ENCODE measurements around the gene POLA2.
"Not testable (repeated sequence)": the region's sequence is repeated elsewhere in the genome, so short reads cannot be mapped to it uniquely, and the experiment has no call there.

Gene POLA2

DNA sequence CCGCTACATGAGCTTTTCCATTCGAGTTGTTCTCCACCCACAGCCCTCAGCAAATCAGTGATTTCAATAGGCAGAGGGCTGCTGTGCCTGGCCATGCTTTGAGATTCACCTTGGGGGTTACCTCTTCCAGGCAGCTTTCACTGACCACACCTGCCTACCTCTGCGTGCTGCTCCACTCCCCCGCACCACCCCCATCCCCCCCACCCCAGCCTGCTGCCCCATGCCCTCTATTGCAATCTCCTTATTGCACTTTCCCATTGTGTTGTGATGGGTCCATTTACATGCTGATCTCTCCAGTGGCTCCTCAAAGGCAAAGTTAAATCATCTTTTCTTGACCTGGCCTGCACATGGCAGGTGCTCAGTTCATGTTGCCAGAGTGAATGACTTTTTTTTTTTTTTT lies 18.0 kb upstream of the POLA2 start:
- DNase-seq, result no peak

DNA sequence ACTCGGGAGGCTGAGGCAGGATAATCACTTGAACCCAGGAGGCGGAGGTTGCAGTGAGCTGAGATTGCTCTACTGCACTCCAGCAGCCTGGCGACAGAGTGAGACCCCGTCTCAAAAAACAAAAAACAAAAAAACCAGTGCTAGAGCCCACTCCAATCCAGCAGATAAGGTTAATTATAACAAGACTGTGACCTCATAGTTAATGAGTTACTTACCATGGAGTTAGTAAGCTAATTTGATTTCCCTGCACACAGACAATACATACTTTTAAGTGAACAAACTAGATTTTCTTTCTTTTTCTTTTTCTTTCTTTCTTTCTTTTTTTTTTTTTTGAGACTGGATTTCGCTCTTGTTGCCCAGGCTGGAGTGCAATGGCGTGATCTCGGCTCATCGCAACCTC lies 16.7 kb upstream of the POLA2 start:
- not testable (repeated sequence) for DNase-seq

DNA sequence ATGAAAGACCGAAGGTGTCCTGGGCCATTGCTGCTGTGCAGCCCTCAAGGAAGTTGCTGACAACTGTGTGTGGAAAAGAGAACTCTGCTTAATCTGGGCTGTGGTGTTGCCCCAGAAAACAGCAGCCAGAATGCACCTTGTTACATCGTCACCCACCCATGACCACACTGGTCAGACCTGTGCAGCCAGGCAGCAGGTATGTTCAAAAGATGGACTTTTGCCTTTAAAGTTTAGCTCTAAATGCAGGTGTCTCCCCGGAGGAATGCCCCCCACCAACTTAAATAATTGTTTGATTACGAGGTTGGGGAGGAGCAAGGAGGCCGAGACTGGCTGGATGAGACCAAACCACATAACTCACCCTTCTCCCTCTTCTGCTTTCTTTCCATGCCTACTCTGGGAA lies 15.3 kb upstream of the POLA2 start:
- DNase-seq, result no peak

DNA sequence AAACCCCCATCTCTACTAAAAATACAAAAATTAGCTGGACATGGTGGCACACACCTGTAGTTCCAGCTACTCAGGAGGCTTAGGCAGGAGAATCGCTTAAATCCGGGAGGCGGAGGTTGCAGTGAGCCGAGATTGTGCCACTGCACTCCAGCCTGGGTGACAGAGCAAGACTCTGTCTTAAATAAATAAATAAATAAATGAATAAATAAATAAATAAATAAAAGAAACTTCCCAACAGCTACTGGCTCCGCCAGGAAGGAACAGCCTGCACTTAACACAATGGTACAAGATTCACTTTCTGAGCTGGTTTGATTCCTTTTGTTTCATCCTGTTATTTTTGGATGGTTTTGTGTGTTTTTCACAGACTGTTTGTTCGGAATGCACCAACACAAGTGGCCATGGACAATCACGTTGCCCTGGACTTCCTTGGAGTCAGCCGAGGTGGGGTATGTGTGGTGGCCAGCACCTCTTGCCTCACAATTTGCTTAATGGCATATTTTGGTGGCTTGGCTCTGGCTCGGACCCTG lies 13.5 kb upstream of the POLA2 start:
- DNase-seq, result not testable (repeated sequence)

DNA sequence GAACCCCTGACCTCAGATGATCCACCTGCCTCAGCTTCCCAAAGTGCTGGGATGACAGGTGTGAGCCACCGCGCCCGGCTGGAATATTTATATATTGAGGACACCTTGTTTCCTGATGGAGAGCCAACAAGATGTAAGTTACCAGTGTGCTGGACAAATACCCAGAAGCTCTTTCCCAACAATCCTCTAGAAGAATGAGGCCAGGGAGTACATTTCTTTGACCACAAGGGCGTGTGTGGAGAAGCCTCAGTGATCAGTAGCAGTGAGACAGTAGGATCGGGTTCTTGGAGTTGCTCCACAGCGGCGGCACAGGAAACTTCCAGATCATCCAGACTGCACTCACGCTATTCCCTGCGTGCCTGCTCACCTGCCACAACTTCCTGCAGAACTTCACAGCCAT lies 10.3 kb upstream of the POLA2 start:
- no peak for DNase-seq

DNA sequence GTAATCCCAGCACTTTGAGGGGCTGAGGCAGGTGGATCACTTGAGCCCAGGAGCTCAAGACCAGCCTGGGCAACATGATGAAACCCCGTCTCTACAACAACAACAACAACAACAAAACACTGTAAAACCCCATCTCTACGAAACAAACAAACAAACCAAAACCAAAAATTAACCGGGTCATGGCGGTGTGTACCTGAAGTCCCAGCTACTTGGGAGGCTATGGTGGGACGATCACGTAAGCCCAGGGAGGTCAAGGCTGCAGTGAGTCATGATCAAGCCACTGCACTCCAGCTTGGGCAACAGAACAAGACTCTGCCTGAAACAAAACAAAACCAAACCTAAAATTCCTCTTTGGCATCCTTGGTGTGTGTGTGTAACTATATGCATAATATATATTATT lies 7.0 kb upstream of the POLA2 start:
- DNase-seq, result no peak

DNA sequence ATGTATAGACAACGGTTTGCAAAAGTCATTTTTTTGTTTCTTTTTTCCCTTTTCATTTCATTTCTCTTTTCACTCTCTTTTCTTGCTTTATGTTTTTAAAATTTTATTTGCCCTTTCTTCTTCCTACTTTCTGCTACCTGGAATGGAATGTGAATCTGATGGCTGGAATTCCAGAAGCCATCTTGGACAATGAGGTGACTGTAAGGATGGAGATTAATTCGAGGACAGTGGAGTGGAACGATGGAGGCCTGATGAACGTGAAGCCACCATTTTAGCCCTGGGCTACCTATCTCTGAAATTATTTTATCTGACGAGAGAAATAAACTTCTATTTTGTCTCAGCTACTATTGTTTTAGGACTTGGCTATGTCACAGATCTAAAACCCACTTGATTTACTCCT lies 2.8 kb upstream of the POLA2 start:
- no peak for DNase-seq

DNA sequence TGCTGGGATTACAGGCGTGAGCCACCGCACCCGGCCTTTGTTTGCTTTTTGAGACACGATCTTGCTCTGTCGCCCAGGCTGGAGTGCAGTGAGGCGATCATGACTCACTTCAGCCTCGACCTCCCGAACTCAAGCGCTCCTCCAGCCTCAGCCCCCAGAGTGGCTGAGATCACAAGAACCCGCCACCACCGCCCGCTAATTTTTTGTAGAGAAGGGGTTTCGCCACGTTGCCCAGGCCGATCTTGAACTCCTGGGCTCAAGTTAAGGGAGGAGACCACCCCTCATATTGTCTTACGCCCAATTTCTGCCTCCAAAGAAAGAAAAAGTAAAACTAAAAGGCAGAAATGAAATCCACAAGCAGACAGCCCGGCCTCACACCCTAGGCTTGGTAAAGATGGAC lies 1.5 kb upstream of the POLA2 start:
- no peak for DNase-seq

DNA sequence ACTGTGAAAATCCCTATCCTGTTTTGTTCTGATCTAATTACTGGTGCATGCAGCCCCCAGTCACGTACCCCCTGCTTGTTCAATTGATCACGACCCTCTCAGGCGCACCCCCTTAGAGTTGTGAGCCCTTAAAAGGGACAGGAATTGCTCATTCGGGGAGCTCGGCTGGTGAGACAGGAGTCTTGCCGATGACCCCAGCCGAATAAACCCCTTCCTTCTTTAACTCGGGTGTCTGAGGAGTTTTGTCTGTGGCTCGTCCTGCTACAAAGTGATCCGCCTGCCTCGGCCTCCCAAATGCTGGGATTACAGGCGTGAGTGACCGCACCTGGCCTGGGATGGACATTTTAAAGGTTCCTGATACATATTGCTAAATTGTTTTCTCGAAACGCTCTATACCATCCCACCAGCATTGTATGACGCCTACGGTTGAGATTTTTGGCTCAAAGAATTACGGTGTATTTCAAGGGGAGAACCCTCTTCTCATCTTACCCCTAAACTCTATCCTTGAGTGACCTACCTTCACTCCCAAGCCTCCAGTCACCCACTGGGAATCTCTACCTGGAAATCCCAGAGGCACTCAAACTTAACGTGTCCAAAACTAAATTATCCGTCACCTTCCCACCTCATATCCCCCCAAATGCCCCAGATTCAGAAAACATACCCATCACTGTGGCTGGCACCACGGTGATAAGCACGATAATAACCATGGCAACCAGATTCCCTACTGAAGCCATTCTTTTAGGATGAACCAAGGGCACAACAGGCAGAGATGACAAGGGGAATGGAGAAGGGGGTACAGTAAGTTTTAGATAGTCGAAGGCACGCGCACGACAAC lies 789 bp upstream of the POLA2 start:
- no peak for DNase-seq

DNA sequence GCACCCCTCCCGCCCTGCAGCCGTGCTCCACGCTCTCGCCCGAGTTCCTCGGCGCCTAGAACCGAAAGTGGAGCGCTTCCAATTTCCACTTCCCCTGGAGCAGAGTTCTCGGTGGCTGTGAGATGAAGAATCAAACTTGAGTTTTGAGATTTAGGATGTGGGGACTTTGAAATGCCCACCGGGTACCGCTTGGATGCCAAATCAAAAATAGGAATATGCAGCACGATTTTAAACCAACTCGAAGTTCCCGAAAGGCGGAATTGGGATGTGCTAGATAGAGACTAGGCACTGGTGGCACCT lies 569 bp downstream of the POLA2 start:
- DNase-seq, result peak; percentile 42

DNA sequence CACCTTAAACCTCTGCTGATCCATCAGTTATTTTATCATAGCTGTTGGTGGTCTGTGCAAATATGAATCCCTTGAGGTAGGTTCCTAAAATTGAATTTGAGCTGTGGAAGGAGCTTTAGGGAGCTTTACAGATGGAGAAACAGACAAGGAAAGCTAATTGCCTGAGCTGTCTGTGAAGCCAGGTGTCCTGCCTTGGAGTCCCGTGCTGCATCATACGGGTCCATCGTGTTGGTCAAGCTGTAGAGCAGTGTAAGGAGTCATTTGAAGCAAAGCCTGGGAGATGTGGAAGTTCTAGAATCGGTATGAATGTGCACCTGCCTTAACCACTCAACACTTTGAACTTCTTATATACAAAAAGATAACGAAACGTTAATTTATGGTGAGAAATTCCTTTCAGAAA lies 1.0 kb downstream of the POLA2 start:
- no peak for DNase-seq

DNA sequence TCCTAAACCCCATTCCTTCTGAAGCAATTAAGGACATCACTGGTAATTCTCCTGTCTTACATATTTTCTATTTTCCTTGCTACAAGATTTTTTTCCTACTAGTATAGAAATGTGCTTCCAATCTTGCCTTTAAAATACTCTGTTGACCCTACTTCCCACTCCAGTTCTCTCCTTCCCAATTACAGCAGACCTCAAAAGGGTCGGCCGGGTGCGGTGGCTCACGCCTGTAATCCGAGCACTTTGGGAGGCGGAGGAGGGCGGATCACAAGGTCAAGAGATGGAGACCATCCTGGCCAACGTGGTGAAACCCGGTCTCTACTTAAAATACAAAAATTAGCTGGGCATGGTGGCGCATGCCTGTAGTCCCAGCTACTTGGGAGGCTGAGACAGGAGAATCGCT lies 3.0 kb downstream of the POLA2 start:
- DNase-seq, result not testable (repeated sequence)

DNA sequence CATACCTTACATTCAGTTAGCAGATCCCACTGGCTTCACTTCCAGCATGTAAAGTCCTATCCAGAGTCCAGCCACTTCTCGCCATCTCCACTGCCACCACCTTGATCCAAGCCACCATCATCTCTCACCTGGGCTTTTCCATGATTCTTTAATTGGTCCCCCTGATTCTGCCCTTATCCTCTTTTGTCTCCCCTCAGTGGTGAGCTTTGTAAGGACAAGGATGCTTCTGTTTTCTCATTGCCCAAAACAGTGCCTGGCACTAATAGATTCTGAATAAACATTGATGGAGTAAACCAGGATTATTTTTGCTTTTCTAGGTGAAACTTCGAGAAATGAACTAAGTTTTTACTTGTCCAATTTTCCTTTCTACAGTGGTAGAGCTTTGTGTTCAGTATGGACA lies 4.4 kb downstream of the POLA2 start:
- no peak for DNase-seq

DNA sequence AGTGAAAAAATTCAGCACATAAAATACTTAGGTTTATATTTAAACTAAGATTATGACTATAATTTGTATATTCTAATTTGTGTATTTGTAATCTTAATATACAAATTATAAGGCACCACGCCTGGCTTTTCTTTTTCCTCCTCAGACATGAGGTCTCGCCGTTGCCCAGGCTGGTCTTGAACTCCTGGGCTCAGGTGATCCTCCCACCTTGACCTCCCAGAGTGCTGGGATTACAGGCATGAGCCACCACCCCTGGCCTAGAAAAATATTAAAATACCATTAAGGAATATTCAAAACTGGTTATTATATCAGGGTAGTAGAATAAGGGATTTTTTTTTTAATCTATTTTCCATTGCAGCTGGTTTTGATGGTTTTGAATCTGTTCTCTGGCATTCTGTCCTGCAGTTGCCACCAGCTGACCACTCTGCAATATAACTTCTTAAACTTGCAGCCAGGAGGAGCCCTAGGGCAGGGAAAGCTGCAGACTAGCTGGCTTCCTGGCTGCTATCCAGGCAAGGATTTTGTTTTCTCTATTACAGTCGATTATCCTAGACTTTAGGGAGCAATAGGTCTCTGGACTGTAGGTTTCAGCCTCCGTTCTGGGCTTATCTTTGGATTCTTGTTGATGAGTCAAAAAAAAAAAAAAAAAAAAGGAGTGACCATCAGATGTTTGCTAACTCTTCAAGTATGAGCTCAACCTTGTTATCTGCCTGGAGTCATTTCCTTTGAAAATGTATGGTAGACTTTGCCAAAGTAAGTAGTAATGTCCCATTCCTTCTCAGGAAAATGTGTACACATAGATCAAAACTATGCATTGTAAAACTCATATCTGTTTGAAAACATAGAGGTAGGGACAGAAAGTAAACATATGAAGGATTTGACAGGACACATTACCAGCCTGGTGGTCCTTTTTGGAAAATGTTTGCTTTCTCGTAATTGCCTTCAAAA lies 13.2 kb downstream of the POLA2 start:
- peak; percentile 54 for DNase-seq

DNA sequence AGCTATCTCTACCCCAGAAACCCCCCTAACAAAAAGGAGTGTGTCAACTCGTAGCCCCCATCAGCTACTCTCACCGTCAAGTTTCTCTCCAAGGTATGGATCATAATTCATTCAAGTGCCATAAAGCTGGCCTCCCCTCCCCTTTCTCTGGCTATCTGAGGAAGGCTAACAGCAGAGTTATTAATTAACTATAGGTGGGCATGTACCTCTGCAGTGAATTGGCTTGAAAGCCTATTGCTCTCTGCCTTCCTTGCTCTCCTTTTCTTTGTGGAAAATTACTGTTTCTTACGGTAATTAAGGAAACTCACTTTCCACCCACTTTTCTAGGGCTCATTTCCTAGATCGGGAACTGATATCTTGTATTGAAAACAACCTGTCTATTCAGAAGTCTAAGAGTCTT lies 14.1 kb downstream of the POLA2 start:
- no peak for DNase-seq

DNA sequence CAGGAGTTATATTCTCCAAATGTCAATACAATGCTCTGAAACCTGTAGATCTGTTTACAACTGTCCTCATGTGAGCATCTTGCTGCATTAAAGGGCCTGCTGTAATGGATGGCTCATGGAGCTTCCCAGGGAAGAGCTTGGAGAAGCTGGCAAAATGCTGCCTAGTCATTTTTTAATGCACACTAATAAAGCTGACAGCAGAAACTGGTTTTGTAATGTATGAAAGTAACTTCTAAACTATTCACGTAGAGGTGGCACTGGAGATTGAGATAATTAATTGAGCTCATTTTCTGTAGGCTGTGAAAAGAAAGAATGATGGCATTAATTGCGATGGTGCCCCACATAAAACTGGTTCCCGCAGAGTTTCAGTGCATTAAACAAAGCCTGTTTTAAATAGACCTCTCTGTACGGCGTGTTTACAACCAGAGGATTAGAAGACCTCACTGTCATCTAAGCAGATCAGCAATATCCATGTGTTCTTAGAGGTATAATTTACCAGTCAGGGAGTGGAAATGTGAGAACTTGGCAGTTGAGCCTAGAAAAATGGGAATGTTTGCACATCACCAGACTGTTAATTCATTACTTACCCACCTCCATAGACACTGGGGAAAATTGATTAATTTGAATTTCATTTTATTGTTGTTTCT lies 16.0 kb downstream of the POLA2 start:
- DNase-seq, result no peak

DNA sequence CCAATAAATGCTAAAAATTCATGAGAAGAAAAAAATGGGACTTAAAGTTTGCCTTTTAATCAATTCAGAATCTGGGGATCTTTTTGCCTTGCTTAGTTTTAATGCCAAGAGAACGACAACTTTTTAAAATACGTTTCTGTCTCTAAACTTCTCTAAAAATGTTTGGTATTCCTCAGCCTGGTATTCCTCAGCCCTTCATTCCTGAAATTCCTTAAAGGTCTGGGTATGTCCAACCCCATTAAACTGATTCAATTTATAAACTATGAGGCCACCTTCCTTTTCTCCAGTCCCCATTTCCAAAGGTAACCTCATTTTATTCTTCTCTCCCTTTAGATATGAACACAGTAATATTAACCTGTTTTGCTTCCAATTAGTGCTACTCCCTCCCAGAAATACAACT lies 16.6 kb downstream of the POLA2 start:
- DNase-seq, result no peak

DNA sequence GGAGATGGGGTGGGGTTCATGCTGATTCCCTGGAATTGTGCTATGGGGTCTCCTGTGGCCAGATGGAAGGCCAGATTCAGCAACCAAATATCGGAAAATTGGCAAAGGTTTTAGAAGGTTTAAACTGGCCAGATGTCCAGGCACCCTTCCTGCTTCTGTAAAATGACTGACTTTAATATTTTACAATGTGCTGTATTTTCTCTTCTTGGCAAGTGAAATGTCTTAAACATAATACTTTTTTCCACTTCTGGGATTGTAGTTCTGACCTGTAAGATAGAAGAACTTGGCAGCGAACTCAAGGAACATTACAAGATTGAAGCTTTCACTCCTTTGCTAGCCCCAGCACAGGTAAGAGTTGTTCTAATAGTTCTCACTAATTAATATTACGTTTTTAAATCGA lies 17.5 kb downstream of the POLA2 start:
- no peak for DNase-seq

DNA sequence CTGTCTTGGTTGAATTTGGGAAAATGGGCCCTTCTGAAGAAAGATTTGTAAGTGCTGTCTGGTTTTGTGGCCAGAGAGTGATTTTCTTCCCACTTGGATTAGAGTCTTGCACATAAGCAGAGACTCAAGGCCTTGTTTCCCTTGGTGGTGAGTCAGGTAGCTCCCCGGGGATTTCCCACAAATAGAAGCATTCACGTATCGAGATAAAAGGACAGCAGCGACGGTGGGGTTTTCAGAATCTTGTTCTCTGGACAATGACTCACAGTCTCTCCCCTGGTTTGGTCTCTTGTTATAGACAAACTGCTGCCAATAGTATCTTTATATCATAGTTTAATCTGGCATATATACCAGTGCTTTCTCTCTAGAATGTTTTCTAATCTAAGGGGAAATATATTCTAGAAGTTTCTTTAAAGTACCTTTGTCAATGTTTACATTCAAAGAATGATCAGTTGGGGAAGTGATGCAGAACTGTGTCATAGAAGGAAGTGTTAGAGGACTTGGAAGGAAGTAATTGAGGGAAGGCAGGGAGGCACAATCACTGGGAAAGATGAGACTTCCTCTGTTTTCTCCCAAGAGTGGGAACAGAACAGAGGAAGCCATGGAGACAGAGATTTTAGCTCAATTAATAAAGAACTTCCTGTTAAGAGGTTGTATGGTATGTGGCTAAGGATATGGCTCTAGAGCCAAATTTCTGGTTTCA lies 18.1 kb downstream of the POLA2 start:
- DNase-seq, result peak; percentile 46

DNA sequence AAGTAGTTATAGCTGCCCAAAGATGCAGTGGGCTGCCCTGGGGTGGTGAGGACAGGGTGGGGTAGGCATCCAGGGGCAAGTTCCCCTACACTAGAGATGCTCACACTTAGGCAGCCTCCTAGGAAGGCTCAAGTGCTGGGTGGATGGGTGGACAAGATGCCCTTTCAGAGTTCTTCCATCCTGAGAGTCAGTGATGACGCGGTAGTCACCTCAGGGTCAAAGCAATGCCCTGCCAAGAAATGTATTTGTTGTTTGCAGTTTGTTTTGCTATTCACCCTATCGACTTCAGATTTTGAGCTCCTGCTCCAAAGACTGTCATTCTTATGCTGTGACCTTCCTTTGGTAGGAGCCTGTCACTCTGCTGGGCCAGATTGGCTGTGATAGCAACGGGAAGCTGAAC lies 18.9 kb downstream of the POLA2 start:
- DNase-seq, result no peak

DNA sequence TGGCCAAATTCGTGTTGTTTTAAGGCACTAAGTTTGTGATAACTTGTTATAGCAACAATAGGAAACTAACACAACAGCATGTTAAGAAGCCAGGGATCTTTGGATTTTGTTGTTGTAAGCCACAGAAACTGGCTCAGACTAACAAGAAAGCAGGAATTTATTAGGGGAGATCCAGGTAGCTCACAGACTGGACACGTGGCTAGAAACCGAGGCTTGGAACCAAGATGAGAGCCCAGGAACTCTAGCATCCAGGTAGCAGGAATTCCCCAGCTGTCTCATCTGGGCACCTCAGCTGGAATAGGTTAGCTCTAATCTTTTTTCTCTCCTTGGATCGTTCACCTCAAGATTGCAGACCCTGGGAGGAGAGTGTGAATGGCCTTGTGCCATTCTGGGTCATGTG lies 24.9 kb downstream of the POLA2 start:
- no peak for DNase-seq

DNA sequence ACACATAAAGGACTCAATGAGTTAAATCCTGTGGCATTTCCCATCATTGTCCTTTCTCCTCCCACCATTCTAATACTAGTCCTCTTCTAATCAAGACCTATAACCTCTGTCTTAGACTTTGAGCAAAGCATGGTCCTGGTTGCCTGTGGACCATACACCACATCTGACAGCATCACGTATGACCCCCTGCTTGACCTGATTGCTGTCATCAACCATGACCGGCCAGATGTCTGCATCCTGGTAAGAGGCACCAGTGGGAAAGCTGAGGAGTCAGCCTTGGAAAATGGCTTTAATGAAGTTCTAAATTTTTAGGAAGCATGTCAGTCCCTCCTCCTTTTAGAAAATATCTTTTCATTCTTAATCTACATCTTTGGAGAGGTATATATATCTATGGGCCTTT lies 25.8 kb downstream of the POLA2 start:
- DNase-seq, result no peak

All from CD4-positive, alpha-beta T cell treated with Interleukin-17A for 1 hour (primary cell).